ENCODE data around the gene CHD1. TPM values are rescaled to one million over a fixed set of nuclear protein-coding genes. Genes with fewer than 3 reads are reported as not detected.

The CHD1 gene
- total RNA-seq, 1 experiment from 2014 or later = 52.5 TPM

DNA sequence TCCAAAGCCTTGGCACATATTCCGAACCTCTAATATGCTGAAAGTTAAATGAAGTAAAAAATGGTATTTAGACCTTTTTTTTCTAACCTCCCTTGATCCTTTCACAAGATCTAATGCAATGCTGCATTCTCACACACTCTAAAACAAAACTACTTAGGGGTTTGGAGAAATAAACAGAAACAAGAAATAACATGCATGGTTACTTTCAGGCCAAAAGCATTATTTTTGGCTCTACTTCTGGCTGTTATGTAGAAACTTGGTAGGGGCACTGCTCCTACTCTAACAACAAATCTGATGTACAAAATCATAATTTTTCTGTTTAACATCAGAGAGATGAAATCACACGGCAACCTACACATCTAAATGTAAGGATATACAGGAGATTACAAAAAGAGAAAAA lies 51.2 kb downstream of the CHD1 start:
- TF ChIP-seq, protein P1, sequence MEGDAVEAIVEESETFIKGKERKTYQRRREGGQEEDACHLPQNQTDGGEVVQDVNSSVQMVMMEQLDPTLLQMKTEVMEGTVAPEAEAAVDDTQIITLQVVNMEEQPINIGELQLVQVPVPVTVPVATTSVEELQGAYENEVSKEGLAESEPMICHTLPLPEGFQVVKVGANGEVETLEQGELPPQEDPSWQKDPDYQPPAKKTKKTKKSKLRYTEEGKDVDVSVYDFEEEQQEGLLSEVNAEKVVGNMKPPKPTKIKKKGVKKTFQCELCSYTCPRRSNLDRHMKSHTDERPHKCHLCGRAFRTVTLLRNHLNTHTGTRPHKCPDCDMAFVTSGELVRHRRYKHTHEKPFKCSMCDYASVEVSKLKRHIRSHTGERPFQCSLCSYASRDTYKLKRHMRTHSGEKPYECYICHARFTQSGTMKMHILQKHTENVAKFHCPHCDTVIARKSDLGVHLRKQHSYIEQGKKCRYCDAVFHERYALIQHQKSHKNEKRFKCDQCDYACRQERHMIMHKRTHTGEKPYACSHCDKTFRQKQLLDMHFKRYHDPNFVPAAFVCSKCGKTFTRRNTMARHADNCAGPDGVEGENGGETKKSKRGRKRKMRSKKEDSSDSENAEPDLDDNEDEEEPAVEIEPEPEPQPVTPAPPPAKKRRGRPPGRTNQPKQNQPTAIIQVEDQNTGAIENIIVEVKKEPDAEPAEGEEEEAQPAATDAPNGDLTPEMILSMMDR (IDR thresholded peaks at IDR 0.05; ENCODE audit: insufficient read depth in 1 of 2, low read depth in 1 of 2, low read length in 1 of 2, severe bottlenecking in 1 of 2, unreplicated experiment in 1 of 2) = no peak
- intact Hi-C loops (cut with micrococcal nuclease; ENCODE audit: unreplicated experiment) = no loop called here
- Mint-ChIP-seq H3K9me3 (ENCODE audit: unreplicated experiment) (no peaks in the 10 kb centered on the region), H3K27ac (ENCODE audit: unreplicated experiment) (no peak overlapping the region), H3K27me3 (ENCODE audit: insufficient read depth, unreplicated experiment) (no peaks in the 10 kb centered on the region), H3K36me3 (ENCODE audit: insufficient read depth, unreplicated experiment) (peaks cover 67% of the 10 kb centered on the region), H3K4me3 (ENCODE audit: unreplicated experiment) (no peak overlapping the region), H3K4me1 (ENCODE audit: low read depth, unreplicated experiment) (no peaks in the 10 kb centered on the region)
- CTCF ChIA-PET = no interaction called here
- DNase-seq = no peak
- Histone ChIP-seq H3K9me3 (no peaks in the 10 kb centered on the region), H3K27me3 (replicated peaks; ENCODE audit: control insufficient read depth, insufficient read depth, low read length) (no peaks in the 10 kb centered on the region), H3K4me1 (no peaks in the 10 kb centered on the region), H3K4me3 (ENCODE audit: low read depth, low read length) (no peak overlapping the region), H3K36me3 (ENCODE audit: control insufficient read depth, insufficient read depth, low read length) (peaks cover 4% of the 10 kb centered on the region)
- POLR2A ChIA-PET = no interaction called here
- BruUV-seq (replicated peaks) = no TSS peak

DNA sequence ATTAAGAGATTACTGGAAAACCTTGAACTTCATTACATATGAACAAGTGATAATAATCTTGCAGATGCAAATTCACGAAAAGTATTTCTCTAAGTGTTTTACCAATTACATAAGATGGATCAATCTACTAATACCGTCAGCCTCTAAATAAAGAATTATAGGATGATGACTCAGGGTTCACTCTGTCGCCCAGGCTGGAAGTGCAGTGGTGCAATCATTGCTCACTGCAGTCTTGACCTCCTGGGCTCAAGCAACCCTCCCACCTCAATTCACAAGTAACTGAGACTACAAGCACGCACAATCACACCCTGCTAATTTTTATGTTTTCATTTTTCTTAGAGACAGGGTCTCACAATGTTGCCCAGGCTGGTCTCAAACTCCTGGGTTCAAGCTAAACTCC lies 56.1 kb downstream of the CHD1 start:
- TF ChIP-seq, protein P1 (IDR thresholded peaks at IDR 0.05; ENCODE audit: insufficient read depth in 1 of 2, low read depth in 1 of 2, low read length in 1 of 2, severe bottlenecking in 1 of 2, unreplicated experiment in 1 of 2) = no peak
- Mint-ChIP-seq H3K27ac (ENCODE audit: unreplicated experiment) (no peak overlapping the region), H3K4me3 (ENCODE audit: unreplicated experiment) (no peak overlapping the region), H3K4me1 (ENCODE audit: low read depth, unreplicated experiment) (peaks cover 16% of the 10 kb centered on the region), H3K9me3 (ENCODE audit: unreplicated experiment) (peaks cover 7% of the 10 kb centered on the region), H3K36me3 (ENCODE audit: insufficient read depth, unreplicated experiment) (peaks cover 70% of the 10 kb centered on the region), H3K27me3 (ENCODE audit: insufficient read depth, unreplicated experiment) (no peaks in the 10 kb centered on the region)
- H3K4me1 ChIP-seq = no peaks in the 10 kb centered on the region
- no TSS peak for BruUV-seq (replicated peaks)
- no peaks in the 10 kb centered on the region for H3K27me3 ChIP-seq (replicated peaks; ENCODE audit: control insufficient read depth, insufficient read depth, low read length)
- no peaks in the 10 kb centered on the region for H3K9me3 ChIP-seq
- H3K36me3 ChIP-seq (ENCODE audit: control insufficient read depth, insufficient read depth, low read length) = peaks cover 2% of the 10 kb centered on the region
- POLR2A ChIA-PET = no interaction called here
- no peak overlapping the region for H3K4me3 ChIP-seq (ENCODE audit: low read depth, low read length)
- intact Hi-C loops (cut with micrococcal nuclease; ENCODE audit: unreplicated experiment) = no loop called here
- CTCF ChIA-PET = no interaction called here
- DNase-seq = no peak

DNA sequence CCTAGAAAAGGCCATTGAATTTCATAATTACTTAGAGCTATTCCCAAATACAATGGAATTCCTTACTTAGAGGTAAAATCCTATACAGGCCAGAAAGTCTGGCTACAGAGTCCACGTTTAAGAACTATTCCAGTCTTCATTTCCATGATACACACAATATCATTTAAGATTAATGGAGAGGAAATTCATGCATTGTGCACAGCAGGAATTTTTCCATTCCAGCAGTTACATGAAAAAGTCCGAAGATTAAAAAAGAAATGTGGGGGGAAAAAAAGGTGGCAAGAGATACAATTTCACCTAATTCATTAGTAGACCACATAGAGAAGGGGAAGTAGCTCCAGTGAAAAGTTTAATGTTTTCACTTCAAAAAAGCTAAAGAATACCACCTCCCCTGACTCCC lies 63.1 kb downstream of the CHD1 start:
- Mint-ChIP-seq H3K27me3 (ENCODE audit: insufficient read depth, unreplicated experiment) (no peaks in the 10 kb centered on the region), H3K4me3 (ENCODE audit: unreplicated experiment) (peak overlapping the region; percentile 58), H3K27ac (ENCODE audit: unreplicated experiment) (peak overlapping the region; percentile 85), H3K9me3 (ENCODE audit: unreplicated experiment) (peaks cover 7% of the 10 kb centered on the region), H3K36me3 (ENCODE audit: insufficient read depth, unreplicated experiment) (peaks cover 75% of the 10 kb centered on the region), H3K4me1 (ENCODE audit: low read depth, unreplicated experiment) (peaks cover 42% of the 10 kb centered on the region)
- no peaks in the 10 kb centered on the region for H3K27me3 ChIP-seq (replicated peaks; ENCODE audit: control insufficient read depth, insufficient read depth, low read length)
- H3K4me1 ChIP-seq = peaks cover 38% of the 10 kb centered on the region
- no TSS peak for BruUV-seq (replicated peaks)
- DNase-seq = no peak
- POLR2A ChIA-PET = no interaction called here
- no peak overlapping the region for H3K4me3 ChIP-seq (ENCODE audit: low read depth, low read length)
- H3K9me3 ChIP-seq = no peaks in the 10 kb centered on the region
- intact Hi-C loops (cut with micrococcal nuclease; ENCODE audit: unreplicated experiment) = loop anchor here (1.0 to 2.0 kb wide), 2 partner anchors 15 to 167 kb away; no protein-coding TSS in a partner anchor
- CTCF ChIA-PET = no interaction called here
- TF ChIP-seq, protein P1 (IDR thresholded peaks at IDR 0.05; ENCODE audit: insufficient read depth in 1 of 2, low read depth in 1 of 2, low read length in 1 of 2, severe bottlenecking in 1 of 2, unreplicated experiment in 1 of 2) = no peak
- H3K36me3 ChIP-seq (ENCODE audit: control insufficient read depth, insufficient read depth, low read length) = peaks cover 2% of the 10 kb centered on the region

All from Caco-2 (cell line).